ENCODE data around the gene ZNF358. TPM values are rescaled to one million over a fixed set of nuclear protein-coding genes. Genes with fewer than 3 reads are reported as not detected.
A peak's percentile ranks its signal among the peaks of the same experiment; 100 is the strongest.

The ZNF358 gene
- total and polyA plus RNA-seq, 2 of the 13 experiments (the other 11 are each of a cell fraction or from before 2014, with no cell fraction given) = 9.1 to 37.0 TPM

- TF ChIP-seq, protein P1, sequence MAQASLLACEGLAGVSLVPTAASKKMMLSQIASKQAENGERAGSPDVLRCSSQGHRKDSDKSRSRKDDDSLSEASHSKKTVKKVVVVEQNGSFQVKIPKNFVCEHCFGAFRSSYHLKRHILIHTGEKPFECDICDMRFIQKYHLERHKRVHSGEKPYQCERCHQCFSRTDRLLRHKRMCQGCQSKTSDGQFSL (CRISPR knock-in tag; IDR thresholded peaks at IDR 0.05) = no peak
- no peak for TF ChIP-seq KLF12 (CRISPR knock-in tag; IDR thresholded peaks at IDR 0.05; ENCODE audit: borderline replicate concordance)
- TF ChIP-seq ZUFSP (CRISPR knock-in tag; IDR thresholded peaks at IDR 0.05; ENCODE audit: borderline replicate concordance) = no peak
- TF ChIP-seq GZF1 (CRISPR knock-in tag; IDR thresholded peaks at IDR 0.05) = 0 out of 2 replicates have a peak, but pooled peaks have one; percentile 60
- peak; percentile 81 for TF ChIP-seq RBFOX2 (IDR thresholded peaks at IDR 0.05; ENCODE audit: low read depth, low read length)
- no peak for TF ChIP-seq BATF2 (CRISPR knock-in tag; IDR thresholded peaks at IDR 0.05)
- TF ChIP-seq GFI1 (CRISPR knock-in tag; IDR thresholded peaks at IDR 0.05; ENCODE audit: borderline replicate concordance) = peak; percentile 29; the same call in 1 of the 2 replicates
- peak; percentile 75 for TF ChIP-seq ZNF768 (CRISPR knock-in tag; IDR thresholded peaks at IDR 0.05)
- TF ChIP-seq NAIF1 (CRISPR knock-in tag; IDR thresholded peaks at IDR 0.05; ENCODE audit: borderline replicate concordance) = no peak
- TF ChIP-seq CENPX (CRISPR knock-in tag; IDR thresholded peaks at IDR 0.05) = no peak
- no peak for TF ChIP-seq GABPA (IDR thresholded peaks at IDR 0.05; ENCODE audit: low read depth, low read length)
- peak; percentile 51 for TF ChIP-seq GABPA (CRISPR knock-in tag; IDR thresholded peaks at IDR 0.05; ENCODE audit: low read depth)
- no peak for TF ChIP-seq IKZF1 (IDR thresholded peaks at IDR 0.05)
- TF ChIP-seq, protein P2, sequence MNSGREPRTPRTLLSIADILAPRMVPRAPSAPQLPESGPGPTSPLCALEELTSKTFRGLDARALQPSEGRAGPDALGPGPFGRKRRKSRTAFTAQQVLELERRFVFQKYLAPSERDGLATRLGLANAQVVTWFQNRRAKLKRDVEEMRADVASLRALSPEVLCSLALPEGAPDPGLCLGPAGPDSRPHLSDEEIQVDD (CRISPR knock-in tag; IDR thresholded peaks at IDR 0.05; ENCODE audit: borderline replicate concordance) = 0 out of 2 replicates have a peak, but pooled peaks have one; percentile 53
- TF ChIP-seq FOSL2 (CRISPR knock-in tag; IDR thresholded peaks at IDR 0.05) = peak; percentile 68
- peak; percentile 79 for TF ChIP-seq FOXO1 (CRISPR knock-in tag; IDR thresholded peaks at IDR 0.05)
- TF ChIP-seq, protein P3, sequence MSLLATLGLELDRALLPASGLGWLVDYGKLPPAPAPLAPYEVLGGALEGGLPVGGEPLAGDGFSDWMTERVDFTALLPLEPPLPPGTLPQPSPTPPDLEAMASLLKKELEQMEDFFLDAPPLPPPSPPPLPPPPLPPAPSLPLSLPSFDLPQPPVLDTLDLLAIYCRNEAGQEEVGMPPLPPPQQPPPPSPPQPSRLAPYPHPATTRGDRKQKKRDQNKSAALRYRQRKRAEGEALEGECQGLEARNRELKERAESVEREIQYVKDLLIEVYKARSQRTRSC (CRISPR knock-in tag; IDR thresholded peaks at IDR 0.05; ENCODE audit: low read depth) = no peak
- no peak for TF ChIP-seq MBD4 (IDR thresholded peaks at IDR 0.05; ENCODE audit: borderline replicate concordance, low read length)
- TF ChIP-seq GATA4 (IDR thresholded peaks at IDR 0.05; ENCODE audit: borderline replicate concordance, low read depth) = no peak
- no peak for TF ChIP-seq ZNF431 (CRISPR knock-in tag; IDR thresholded peaks at IDR 0.05; ENCODE audit: borderline replicate concordance, low read depth)
- peak; percentile 96 for TF ChIP-seq ZC3H13 (CRISPR knock-in tag; IDR thresholded peaks at IDR 0.05)
- no peak for TF ChIP-seq ZNF782 (CRISPR knock-in tag; IDR thresholded peaks at IDR 0.05; ENCODE audit: borderline replicate concordance)
- peak; percentile 98 for TF ChIP-seq SPEN (CRISPR knock-in tag; IDR thresholded peaks at IDR 0.05; ENCODE audit: low read depth)
- no peak for TF ChIP-seq ZNF251 (CRISPR knock-in tag; IDR thresholded peaks at IDR 0.05)
- TF ChIP-seq ZNF510 (CRISPR knock-in tag; IDR thresholded peaks at IDR 0.05; ENCODE audit: low read depth) = peak; percentile 94
- TF ChIP-seq CREB3 (CRISPR knock-in tag; IDR thresholded peaks at IDR 0.05) = no peak
These were observed 6.4 kb downstream of the ZNF358 start, which contains the start of gene MCOLN1 (continued) for GRCh38 chr19:7522072-7522922.

Data from HepG2 (cell line).